UCSD-AML1 (cell line): ENCODE data around the gene RASSF3.
"Not testable (repeated sequence)": the region's sequence is repeated elsewhere in the genome, so short reads cannot be mapped to it uniquely, and the experiment has no call there.

Experiments
- DNase-seq: peaks from one replicate; lab custom pipeline; 2025; ENCODE audit not compliant: unreplicated experiment; lab: John Stamatoyannopoulos, UW

Gene RASSF3, protein sequence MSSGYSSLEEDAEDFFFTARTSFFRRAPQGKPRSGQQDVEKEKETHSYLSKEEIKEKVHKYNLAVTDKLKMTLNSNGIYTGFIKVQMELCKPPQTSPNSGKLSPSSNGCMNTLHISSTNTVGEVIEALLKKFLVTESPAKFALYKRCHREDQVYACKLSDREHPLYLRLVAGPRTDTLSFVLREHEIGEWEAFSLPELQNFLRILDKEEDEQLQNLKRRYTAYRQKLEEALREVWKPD

DNA sequence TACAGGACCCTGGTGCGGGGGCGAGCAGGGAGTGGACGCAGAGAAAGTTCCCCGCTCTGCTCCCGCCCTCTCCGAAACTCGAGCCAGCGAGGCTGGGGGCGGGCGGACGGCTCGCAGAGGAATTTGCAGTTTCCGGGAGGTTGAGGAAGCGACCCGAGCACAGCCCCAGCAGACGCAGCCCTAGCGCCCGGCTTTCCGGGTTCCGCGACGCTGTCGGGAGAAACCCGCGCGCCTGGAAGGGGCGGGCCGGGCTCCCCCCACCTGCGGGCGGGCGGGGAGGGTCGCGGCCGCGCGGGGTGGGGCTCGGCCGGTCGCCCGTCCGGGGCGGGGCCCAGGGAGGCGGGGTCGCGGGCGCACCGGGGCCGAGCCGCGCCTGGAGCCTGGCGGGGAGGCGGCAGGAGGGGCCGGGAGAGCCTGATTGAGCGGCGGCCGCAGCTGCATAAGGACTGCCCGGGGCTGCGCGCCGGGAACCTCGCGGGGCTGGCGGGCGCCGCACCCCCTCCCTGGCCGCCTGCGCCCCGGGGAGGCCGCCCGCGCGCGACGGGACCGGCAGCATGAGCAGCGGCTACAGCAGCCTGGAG is at the start of gene RASSF3:
Gene RASSF3, plus strand, starts transcription at position 417 of the 581 bp plus-strand sequence. Its CDS starts 138 bp downstream, at position 555.
- DNase-seq = peak; percentile 89

DNA sequence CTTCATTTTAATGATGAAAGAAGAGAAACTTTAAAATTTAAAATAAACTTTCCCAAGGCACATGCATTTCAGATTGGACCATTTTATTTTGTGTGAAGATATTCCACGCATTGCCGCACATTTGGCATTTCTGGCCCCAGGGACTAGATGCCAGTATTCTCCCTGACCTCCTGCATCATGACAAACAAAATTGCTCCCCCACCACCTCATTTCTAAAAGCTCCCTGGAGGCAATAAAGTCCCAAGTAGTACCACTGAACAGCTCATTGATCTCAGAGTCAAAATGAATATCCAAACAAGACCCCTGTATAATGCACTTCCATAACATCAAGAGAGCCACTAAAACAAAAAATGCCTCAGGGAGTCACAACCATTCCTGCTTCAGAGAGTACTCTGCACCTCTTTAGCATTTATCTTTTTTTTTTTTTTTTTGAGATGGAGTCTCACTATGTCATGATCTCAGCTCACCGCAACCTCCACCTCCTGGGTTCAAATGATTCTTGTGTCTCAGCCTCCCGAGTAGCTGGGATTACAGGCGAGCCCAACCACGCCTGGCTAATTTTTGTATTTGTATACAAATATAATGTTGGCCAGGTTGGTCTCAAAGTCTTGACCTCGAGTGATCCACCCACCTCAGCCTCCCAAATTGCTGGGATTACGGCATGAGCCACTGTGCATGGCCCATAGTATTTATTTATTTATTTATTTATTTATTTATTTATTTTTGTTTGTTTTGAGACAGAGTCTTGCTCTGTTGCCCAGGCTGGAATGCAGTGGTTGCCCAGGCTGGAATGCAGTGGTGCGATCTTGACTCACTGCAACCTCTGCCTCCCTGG is 48.8 kb upstream of the RASSF3 start:
- DNase-seq = no peak

DNA sequence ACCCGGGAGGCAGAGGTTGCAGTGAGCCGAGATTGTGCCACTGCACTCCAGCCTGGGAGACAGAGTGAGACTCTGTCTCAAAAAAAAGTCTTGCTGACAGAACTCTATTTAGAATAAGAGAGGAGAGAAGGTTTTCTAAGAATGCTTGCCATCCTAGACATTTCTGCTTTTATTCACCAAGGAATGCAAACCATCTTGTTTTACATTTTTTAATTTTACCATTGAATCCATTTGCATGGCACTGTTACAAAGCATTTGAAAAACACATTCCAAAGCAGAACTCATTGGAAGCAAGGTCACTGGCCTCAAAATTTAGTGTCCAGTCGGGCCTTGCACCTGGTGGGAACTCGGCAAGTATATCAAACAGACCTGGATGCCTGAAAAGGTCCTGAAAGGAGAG is 44.2 kb upstream of the RASSF3 start:
- no peak for DNase-seq

DNA sequence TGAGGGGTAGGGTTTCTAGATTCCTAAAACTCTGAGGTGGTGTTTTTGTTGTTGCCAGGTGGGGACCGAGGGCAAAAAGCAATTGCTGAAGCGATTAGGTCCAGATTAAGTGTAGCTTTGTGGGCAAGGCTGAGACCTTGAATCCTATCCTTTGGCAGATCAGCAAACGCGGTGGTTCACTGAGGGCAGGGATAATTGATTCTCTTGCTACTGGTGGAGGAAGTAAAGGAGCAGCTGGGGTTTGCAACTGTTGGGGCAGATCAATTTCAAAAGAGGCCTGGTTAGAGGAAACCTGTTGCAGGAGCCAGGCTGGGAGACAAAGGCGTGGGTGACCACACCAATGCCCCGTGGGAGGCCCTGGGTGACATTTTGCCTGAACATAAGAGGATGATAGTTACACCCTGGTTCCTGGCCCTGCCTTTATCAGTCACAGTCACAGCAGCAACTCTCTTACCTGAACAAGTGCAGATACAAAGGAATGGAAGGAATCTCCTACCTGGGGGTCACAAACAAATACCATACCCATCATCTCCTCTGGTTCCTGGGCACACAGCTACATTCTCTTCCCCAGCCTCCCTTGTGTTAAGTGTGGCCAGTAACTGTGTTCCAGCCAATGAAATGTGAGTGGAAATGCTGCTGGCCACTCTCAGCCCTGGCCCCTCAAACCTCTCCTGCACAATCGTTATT is 43.3 kb upstream of the RASSF3 start:
- DNase-seq = peak; percentile 18

DNA sequence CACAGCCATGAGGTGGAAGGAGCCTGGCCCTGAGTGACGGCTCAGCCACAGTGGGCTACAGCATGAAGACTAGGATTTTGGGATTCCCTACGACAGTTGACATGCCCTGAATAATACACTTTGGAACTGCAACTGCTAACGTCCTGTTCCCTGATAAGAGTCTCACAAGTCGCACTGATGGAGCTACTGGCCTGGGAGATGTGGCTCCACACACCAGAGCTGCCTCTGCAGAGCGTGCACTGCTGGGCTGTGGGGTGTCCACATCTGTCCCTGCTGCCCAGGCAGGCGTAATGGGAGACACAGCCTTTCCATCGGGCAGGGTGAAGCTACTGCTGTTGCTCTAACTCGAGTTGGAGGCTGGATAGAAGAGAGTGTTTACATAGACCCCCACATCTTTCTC is 42.7 kb upstream of the RASSF3 start:
- DNase-seq = no peak

DNA sequence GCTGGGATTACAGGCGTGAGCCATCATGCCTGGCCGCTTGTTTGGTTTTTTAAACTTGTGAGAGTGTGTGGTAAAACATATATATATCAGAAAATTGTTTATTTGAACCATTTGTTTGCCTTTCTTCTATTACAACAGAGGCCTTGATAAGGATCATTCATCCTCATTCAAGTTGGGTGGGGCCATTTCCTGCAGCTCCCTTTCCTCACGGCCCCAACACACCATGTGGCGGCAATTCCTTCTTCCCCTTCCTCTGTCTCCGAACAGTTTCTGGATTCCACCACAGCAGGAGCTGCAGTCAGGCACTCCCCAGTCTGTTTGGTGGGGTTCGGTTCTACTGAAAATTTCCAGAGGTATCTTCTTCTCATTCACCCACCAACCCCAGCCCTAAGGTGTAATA is 42.0 kb upstream of the RASSF3 start:
- peak; percentile 19 for DNase-seq

DNA sequence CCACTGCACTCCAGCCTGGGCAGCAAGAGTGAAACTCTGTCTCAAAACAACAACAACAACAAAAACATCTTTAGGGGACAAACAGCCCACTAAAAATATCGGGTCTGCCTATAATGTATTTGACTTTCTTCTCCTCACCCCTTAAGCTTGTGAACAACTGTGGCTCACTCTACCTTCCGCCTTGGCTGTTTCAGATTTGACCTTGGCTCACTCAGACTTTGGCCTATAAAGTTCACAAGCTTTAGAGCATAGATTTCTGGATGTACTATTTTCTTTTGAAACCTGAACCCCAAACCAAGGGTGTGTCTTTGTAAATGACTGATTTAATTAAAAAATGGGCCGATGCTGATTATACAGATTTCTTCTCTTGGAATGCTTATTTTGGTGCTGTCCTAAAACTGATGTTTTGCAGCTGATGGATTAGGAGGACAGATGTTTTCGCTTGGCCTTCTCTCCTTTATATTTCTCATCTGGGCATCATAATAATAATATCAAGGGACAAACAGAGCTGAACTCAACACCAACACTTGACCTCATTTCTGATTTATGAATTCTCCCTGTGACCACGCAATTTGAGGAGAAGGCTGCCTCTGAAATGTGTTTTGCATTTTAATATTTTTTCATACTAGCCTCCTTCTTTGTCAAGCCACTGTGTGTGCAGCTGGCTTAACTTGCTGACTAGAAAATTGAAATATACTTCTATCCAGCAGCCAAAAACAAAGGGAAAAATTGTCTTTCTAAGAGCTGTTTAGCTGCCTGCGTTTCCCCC is 40.2 kb upstream of the RASSF3 start:
- DNase-seq = no peak

DNA sequence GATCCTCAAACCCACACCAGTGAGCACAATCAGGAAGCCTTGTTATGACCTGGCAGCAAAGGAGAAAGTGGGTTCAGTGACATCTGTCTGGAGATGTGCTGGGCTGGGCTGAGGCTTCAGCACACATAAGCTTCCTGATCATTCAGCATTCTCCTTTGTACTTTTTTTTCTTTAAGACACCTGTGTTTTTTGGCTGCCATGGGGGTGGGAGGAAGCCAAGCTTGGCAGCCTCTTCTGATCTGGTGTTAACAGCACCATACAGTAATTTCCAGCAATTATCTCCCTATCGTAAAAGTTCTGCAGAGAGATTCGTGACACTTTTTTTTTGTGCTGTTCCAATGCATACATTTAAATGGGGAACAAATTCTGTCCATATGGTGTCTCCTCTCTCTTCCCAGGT is 38.9 kb upstream of the RASSF3 start:
- DNase-seq = no peak

DNA sequence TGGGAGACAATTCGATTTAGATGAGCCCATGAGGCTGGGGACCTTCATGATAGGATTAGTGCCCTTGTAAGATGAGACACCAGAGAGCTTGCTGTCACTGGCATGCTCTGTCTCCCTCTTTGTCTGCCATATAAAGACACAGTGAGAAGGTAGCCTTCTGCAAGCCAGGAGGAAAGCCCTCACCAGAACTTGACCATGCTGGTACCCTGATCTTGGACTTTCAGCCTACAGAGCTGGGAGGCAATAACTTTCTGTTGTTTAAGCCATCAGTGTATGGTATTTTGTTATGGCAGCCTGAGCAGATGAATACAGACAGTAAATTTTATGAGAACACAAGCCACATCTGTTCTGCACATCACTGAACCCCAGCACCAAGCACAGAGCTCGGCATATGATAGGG is 38.1 kb upstream of the RASSF3 start:
- no peak for DNase-seq

DNA sequence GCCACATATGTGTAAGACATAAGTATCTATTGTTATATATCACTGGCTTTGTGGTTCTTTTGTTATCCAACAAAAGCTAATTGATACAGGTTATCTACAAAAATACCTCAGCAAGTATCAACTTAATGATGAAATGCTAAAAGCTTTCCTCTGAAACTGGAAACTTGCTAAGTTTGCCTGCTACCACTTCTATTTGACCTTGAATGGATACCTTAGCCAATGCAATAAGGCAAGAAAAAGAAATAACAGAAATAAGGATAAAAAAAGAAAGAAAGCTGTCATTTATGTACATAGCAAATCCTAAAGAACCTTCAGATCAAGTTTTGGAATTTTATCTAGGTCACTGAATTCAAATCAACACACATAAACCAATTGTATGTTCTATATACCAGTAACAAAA is 35.5 kb upstream of the RASSF3 start:
- DNase-seq = no peak

DNA sequence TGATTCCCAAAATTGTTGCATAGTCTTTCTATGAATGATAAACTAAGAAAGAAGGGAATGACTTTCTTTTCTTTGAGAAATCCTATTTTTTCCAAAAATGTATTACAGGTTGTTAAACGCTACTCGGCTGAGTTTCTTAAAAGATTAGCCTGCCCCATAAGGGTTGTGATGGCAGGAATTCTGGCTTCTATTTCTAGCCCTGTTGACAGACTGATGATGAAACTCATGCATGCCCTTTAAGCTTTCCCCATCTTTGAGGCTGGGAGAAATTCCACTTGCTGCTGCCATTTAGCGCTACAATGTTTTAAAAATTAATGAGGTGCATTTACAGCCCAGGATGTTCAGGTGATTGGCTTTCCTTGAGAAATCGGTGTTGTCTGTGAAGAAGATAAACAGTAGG is 33.2 kb upstream of the RASSF3 start:
- no peak for DNase-seq

DNA sequence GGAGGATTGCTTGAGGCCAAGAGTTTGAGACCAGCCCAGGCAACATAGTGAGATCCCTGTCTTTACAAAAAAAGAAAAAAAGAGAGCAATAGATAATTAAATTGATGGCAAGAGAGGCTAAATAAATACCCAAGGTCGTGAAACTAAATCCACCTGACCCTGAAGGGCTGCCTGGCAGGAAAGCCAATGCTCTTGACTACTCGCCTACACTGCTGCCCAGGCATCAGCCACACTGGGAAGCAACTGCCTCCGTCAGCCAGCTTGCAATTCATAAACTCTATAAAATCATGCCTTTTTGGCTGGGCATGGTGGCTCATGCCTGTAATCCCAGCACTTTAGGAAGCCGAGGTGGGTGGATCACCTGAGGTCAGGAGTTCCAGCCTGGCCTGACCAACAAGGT is 31.7 kb upstream of the RASSF3 start:
- DNase-seq = no peak

DNA sequence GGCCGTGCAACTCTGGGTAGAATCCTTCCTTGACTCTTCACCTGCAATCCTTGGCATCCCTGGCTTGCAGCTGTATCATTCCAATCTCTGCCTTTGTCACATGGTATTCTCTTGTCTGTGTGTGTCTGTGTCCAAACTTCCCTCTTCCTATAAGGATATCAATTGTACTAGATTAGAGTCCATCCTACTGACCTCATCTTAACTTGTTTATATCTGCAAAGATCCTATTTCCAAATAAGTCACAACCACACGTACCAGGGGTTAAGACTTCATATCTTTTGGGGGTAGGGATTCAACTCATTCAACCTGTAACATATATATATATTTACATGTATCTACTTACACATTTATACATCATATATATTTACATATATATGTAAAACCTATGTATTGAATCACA is 29.6 kb upstream of the RASSF3 start:
- DNase-seq = no peak

DNA sequence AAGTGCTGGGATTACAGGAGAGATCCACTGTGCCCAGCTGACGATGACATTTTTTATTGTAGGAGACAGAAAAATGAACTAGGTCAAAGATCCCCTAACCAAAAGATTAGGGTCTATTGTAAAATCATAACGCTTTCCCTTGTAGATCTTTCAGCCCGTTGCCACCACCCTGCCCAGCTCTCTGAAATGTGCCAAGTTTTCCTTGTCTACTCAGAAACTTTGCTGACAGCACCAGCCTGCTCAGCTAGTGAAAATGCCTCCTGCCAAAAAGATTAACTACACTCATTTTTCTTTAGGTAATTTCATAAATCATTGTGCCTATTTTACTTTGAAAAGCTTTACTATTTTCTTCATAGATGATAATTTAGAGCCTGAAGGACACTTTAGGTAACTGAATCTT is 28.2 kb upstream of the RASSF3 start:
- no peak for DNase-seq

DNA sequence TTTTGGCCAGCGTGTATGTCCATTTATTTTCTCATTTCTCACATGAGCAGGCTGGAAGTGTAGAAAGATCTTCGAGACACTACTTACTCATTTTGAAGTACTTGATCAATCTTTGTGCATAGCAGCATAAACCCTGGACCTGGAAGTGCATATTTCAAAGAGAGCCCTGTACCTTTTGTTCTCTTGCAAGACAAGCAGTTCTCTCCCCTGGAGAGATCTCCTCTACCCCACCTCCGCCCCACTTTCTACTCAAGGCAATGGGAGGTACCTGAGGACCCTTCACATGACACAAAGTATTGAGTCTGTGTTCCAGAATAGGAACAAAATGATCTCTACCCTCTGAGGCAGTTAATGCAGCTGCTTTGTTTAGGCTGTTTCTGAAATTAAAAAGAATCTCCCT is 27.4 kb upstream of the RASSF3 start:
- no peak for DNase-seq

DNA sequence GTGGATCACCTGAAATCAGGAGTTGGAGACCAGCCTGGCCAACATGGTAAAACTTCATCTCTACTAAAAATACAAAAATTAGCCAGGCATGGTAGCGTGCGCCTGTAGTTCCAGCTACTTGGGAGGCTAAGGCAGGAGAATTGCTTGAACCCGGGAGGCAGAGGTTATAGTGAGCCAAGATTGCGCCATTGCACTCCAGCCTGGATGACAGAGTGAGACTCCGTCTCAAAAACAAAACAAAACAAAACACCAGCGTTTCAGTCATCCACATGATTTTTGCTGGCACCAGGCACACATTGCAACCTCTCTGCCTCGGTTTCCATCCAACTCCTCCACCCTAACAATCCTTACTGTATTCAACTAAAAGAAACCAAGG is 26.9 kb upstream of the RASSF3 start:
- DNase-seq = not testable (repeated sequence)

DNA sequence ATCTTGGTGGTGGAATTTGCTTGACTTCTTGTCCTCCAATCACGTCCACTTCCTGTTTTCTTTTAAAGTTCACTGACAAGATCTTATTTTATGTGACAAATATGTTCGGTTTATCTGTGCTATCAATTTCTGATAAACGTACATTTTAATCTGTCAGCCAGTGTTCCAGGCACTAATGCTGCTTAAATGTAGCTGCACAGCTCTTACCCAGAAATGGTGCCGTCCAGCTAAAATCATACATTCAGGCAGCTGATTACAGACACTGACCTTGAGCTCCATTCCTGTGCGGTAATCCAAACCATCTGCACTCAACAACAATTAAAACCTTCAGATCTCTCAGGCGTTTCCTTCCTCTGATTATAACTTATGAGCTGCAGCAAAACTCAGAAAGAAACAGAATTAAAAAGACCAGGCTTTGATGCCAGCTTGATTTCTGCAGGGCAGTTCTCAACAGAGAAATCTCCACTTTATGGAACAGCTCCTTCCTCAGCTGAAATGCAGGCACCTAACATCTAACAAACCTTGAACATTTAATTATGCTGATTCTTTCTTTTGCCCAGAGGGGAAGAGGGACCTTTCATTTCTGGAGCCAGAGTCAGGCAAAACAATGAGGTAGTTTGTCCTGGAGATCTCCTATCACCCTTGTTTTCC is 26.4 kb upstream of the RASSF3 start:
- DNase-seq = no peak

DNA sequence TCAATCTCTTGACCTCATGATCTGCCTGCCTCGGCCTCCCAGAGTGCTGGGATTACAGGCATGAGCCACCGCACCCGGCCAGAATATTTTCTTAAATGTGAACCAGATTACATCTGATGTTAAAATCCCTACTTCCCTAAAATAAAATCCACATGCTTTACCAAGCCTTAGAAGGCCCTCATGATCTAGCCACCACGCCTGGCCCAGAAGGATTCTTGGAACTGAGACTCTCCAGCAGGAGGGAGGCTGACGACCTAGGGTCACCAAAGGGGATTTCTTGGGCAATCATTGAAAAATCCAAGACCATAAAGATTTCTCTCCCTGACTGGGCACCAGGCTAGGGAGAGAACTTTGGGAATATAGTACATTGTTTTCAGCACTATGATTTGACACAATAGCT is 25.2 kb upstream of the RASSF3 start:
- no peak for DNase-seq

DNA sequence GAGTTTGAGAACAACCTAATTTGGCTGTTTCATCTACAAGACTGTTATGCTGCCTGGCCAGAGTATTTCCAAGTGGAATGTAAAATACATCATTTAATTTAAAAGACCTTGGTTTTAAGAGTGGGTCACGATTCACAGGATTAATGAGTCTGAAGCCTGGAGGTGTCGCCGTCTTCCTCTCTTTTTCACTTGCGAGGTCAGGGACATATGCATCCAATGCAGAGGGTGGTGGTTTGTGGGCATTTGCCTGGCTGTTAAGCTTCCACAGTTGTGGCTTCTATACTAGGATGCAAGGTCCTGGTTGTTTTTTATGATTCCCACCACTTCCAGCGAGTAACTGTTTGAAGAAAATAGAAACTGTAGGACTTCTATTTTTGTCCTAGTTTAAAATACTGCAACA is 22.8 kb upstream of the RASSF3 start:
- DNase-seq = no peak

DNA sequence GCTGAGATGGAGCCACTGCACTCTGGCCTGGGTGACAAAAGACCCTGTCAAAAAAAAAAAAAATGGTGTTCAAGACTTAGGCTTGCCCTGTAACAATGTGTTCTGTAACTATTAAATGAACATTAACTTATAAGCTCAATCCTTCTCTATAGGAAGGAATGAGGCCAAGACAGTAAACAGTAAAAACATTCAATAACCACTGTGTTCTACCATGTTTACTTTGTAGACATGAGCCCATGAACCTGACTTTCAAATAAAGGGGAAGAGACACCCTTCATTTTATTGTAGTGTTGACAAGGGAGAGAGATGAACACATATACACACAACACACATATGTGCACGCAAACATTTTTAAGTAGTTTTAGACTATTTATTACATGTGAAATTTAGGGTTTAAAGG is 20.1 kb upstream of the RASSF3 start:
- DNase-seq = no peak
